Stimulated activated CD4-positive, alpha-beta T cell treated with anti-CD3 and anti-CD28 coated beads, TNF-alpha, amount 100 ng/mL, for 24 hours (primary cell): Measurements from ENCODE around the gene AIFM3.

ENCODE experiments used
- DNase-seq, 3 experiments: peaks; one replicate each; pipeline ENCODE4 v3.0.0-alpha.2; 2020; ENCODE audit warnings: low read depth in 3 of 3

AIFM3 gene

DNA sequence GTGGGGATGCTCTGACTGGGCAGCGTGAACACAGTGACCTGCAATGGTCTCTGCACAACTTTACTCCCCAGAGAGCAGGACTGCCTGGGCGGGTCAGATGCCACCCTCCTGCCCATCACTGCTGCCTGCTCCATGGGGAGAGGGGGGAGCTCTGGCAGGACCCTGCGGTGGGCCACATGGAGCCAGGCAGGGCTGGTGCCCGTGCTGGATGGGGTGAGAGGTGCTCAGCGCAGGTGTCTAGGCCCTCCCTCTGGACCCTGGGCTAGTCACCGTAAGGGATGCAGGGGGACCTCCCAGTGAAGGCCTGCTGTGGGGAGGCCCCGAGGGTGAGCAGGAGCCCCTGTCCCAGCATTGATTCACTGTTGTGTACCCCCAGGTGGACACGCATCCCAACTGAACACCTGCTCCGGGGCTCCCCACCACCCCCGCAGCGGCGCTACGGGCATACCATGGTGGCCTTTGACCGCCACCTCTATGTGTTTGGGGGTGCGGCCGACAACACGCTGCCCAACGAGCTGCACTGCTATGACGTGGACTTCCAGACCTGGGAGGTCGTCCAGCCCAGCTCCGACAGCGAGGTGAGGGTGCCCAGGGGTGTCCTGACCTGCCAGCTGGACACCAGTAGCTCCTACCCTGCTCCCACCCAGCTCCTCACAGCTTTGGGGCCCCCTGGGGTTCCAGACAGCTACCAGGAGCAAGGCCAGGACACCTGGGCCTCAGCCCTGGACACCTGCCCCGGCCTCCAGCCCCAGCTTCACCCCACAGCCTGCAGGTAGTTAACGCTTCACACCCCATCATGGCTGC lies 24.4 kb downstream of the AIFM3 start:
- no peak for DNase-seq

- no peak for DNase-seq
Observed at GRCh38 chr22:20992056-20992442, 25.0 kb downstream of the AIFM3 start.

GRCh38 chr22:20992456-20993303 lies 25.6 kb downstream of the AIFM3 start:
- DNase-seq, result no peak

GRCh38 chr22:20993304-20994127 lies 26.5 kb downstream of the AIFM3 start:
- no peak for DNase-seq

DNA sequence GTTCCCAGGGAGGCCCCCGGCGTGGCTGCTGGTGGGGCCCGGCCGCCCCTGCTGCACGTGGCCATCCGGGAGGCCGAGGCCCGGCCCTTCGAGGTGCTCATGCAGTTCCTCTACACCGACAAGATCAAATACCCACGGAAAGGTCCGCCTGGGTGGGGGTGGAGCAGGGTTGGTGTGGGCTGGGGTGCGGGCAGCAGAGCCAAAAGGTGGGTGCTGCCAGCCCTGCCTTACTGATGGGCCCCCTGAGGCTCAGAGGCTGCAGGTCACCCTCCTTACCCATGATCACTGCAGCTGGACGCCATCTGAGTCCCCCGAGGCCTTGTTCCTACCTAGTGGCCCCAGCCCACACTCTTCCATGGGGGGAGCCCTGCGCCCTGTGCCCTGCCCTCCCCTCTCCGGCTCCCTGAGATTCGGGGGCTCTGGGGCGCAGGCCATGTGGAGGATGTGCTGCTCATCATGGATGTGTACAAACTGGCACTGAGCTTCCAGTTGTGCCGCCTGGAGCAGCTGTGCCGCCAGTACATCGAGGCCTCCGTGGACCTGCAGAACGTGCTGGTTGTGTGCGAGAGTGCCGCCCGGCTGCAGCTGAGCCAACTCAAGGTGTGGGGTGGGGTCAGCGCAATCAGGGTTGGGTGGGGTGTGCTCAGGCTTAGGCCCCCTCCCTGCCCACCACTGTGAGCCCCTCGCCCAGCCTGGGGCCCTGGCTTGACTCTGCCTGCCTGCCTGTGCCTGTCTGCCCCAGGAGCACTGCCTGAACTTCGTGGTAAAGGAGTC lies 27.3 kb downstream of the AIFM3 start:
- no peak for DNase-seq

DNA sequence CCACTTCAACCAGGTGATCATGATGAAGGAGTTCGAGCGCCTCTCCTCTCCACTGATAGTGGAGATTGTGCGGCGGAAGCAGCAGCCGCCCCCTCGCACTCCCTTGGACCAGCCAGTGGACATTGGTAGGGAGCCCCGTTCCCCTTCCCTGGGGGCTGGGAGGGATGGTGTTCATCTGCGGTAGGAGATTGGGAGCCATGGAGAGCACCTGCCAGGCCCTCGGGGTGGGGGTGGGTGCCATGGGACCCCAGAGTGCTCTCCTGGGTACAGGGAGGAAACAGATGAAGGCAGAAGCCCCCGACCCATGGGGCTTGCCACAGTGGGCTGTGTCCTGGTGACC lies 27.8 kb downstream of the AIFM3 start:
- DNase-seq, result no peak

- no peak for DNase-seq
Observed at GRCh38 chr22:20995329-20996030, 28.4 kb downstream of the AIFM3 start.

DNA sequence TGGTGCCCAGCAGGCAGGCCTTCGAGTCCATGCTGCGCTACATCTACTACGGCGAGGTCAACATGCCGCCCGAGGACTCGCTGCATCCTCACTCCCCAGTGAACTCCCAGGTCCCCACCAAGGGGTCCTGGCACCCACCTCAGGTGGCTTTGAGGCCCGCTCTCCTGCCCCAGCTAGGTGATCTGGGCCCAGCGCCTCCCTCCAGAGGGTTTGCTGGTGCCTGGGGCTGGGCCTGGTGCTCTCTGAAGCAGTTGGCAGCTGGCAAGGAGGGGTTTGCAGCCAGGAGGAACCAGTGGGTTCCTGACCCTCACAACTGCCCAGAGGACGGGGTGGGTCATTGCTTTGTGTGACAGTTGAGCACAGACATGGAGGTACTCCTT lies 29.0 kb downstream of the AIFM3 start:
- no peak for DNase-seq

DNA sequence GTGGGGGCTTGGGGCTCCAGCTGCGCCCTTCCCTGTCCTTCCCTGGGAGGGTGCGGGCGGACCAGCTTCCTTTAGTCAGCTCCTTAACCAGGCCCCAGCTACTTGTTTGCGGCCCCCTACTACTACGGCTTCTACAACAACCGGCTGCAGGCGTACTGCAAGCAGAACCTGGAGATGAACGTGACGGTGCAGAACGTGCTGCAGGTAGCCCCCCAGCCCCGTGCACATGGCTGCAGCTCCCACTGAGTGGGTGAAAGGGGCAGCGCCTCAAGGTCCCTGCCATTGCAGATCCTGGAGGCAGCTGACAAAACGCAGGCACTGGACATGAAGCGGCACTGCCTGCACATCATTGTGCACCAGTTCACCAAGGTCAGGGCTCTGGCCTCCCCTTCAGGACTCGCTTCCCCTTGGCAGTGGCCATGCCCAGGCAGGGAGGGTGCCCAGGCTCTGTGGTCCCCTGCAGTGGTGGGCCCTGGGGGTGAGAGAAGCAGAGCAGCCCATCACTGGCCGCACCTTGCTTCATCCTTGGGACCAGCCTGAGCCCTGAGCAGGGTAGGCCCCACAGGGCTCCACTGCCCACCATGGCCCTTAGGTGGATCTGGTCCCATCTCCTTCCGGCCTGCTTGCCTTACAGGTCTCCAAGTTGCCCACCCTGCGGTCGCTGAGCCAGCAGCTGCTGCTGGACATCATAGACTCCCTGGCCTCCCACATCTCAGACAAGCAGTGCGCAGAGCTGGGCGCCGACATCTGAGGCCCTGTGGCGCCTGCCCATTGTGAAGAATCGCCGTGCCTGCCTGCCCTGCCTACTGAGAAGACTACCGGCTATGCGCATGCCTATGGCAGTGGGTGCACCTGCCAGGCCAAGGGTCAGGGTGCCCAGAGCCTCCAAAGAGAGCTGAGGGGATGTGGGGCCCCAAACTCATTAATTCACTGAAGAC lies 29.8 kb downstream of the AIFM3 start:
- DNase-seq, result no peak

GRCh38 chr22:20997536-20998257 lies 30.6 kb downstream of the AIFM3 start:
- DNase-seq, result no peak

DNA sequence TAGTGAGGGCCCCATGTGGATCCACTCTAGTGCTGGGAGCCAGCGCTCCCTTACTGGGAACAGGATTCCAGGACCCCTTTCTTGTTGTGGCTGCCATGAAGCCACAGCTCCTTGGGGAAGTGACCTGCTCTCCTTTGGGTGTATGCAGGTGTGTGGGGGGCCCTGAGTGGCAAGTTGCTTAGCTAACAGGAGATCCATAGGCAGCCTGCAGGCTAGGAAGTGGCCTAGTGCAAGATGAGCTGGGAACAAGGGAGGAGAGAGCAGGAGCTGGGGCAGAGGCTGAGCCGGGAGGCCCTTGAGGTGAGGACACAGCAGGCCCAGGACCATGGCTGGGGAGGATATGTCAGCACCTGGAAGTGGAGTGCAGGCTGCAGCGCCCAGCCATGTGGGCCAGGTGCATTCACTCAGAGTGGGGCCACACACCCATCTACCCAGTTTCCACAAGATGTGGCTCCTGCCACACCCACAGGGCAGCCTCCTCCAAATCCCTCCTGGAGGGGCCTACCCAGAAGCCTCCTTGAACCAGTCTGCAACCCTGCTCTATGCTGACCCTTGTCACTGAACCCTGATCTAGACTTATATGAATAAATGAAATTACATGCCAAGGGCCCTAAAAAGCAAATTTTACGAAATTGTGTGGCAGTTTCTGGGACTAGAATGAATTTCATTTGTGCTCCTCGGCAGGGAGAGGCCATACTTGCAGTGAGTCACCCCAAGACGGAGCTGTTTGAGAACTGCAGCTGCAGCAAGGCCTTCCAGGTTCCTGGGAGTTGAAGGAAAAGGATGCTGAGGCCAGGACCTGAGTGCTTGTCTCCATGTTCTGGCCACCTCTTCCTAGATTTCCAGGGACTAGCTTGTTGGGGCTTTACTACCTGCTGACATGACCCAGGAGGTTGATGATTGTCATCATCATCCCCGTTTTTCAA lies 31.6 kb downstream of the AIFM3 start:
- no peak for DNase-seq

- no peak for DNase-seq
Observed at GRCh38 chr22:20999350-21000206, 32.5 kb downstream of the AIFM3 start.

DNA sequence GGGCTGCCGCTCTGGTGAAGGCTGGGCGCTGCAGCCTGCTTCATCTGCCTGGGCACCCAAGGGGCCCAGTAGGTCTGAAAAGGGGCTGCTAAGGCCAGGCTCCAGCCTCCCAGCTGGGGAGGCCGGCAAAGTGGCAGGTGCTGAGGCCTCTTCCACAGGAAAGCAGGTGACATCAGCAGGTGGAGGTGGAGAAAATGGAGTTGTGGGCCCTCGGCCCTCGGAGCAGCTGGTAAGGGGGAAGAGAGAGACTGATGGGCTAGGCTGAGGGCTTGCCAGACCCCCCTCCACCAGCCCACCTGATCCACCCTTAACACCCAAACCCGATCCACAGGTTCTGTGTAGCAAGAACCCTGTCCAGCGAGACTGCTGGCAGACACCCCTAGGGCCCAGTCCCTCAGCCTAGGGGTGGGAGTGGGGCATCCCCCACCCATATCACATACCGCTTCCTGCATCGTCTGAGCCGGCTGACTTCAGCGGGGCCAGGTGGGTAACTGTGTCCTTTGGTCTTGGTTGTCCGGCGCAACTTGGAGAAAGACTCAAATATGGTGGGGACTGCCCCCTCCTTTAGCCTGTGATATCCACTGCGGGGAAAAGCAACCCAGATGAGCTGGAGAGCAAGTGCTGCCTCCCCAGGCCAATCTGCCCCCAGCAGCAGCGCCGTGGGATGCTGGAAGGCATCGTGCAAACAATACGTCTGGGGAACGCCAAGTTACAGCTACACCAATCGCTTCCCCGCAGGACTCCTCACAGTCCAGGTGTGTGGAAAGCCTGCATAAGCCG lies 33.3 kb downstream of the AIFM3 start:
- no peak for DNase-seq

DNA sequence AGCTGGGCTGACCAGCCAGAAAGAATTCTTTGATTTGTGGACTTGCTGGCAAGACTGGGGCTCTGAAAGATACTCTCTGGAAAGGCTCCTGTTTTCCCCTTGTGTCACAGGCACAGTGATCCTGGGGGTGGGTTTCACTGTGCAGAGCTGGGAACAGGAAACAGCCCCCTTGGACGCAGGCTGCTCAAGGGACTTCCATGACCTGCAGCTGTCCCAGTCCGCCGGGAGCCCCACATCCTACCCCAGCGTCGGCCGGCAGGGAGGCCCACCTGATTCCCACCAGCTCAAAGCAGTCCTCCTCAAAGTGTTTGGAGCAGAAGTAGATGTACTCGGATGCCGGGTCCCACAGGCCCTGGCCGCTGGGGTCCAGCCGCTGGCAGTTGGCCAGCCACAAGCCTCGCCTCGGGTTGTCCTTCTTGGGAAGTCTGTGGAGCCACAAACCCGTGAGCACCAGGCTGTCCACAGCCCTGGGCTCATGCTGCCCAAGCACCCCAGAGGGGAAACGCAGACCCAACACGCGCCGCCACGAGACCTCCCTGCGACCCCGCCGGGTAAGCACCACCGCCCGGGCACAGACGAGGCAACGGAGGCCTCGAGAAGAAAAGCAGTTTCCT lies 34.0 kb downstream of the AIFM3 start:
- DNase-seq, result no peak

GRCh38 chr22:21001601-21002325 lies 34.7 kb downstream of the AIFM3 start, which contains the start of gene THAP7:
THAP7 (minus strand) TSS chr22:21002118; CDS start chr22:21001911, 207 bp downstream.
- peak; percentile 94 to 98 (median 96) for DNase-seq
